Measurements from ENCODE around the gene PIK3R5.

DNA sequence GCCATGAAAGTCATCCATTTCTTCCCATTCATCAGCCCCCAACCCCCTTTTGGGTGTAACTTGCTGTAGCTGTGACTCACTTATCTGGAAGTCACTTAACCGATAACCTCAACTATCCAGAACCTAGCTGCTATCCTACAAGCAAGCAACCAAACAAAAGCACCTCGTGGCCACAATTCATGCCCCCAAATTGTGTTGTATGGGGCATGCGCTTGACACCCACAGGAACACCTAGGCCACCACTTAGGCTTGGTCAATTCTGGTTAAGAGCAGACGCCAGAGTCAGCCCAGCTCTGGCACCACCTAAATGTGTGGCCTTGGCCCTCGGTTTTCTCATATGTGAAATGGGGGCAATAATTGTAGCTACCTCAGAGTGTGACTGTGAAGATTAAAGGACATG is 3.7 kb downstream of the PIK3R5 start:
- TF ChIP-seq, protein P1, sequence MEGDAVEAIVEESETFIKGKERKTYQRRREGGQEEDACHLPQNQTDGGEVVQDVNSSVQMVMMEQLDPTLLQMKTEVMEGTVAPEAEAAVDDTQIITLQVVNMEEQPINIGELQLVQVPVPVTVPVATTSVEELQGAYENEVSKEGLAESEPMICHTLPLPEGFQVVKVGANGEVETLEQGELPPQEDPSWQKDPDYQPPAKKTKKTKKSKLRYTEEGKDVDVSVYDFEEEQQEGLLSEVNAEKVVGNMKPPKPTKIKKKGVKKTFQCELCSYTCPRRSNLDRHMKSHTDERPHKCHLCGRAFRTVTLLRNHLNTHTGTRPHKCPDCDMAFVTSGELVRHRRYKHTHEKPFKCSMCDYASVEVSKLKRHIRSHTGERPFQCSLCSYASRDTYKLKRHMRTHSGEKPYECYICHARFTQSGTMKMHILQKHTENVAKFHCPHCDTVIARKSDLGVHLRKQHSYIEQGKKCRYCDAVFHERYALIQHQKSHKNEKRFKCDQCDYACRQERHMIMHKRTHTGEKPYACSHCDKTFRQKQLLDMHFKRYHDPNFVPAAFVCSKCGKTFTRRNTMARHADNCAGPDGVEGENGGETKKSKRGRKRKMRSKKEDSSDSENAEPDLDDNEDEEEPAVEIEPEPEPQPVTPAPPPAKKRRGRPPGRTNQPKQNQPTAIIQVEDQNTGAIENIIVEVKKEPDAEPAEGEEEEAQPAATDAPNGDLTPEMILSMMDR (IDR thresholded peaks at IDR 0.05) = no peak
- no peak for TF ChIP-seq POLR2A (IDR thresholded peaks at IDR 0.05)
